HepG2 (cell line): Measurements from ENCODE around the gene NLGN4X. TPM values are rescaled to one million over a fixed set of nuclear protein-coding genes. Genes with fewer than 3 reads are reported as not detected.

ENCODE experiments used
- ATAC-seq: fragments of 200-7000 bp; cut with Tn5 transposase; 3 replicates; pipeline ENCODE4 v1.9.1; 2020; ENCODE audit warnings: mild to moderate bottlenecking, moderate library complexity
- BruUV-seq: library from RNA; stranded (reverse); fragments of 400-500 nt; replicated peaks from 2 replicates; lab custom pipeline; 2021; lab: Mats Ljungman, UMichigan
- CTCF ChIA-PET: fragments of 300-600 bp; formaldehyde crosslinking; extraction: SDS; loops from one replicate; lab custom pipeline; 2021; ENCODE audit warnings: low total read pairs, inconsistent platforms, low intra/inter-chr PET ratio; lab: Yijun Ruan, JAX
- POLR2A ChIA-PET: fragments of 350-600 bp; sonication (Branson Sonifier 250); formaldehyde crosslinking; loops from one replicate; lab custom pipeline; 2020; ENCODE audit warnings: antibody characterized with exemption, inconsistent platforms; lab: Yijun Ruan, JAX
- DNase-seq: peaks from one replicate; pipeline ENCODE4 v3.0.0-alpha.2; 2015; ENCODE audit warnings: low spot score
- FAIRE-seq: peaks from 3 replicates; lab custom pipeline; 2011; peaks lifted over from hg19 to GRCh38; lab: Jason Lieb, UNC
- H2AFZ ChIP-seq: one replicate; pipeline ENCODE4 v1.6.1; 2011; ENCODE audit warnings: low read length, inconsistent platforms
- H3K27ac ChIP-seq: fragments of 300-600 bp; 3 replicates; pipeline ENCODE4 v1.8.0; 2011; ENCODE audit warnings: mixed run types, mild to moderate bottlenecking, mixed read lengths, low read length, inconsistent platforms; ENCODE audit not compliant: insufficient read depth; ENCODE audit errors: extremely low read length
- H3K27me3 ChIP-seq, 2 experiments: fragments of 200-600 bp in 1 of 2; 2 replicates in 1 of 2; 3 replicates in 1 of 2; pipeline versions ENCODE4 v1.6.0 to v1.8.0; 2011; ENCODE audit warnings: low read length in 2 of 2, mild to moderate bottlenecking in 2 of 2, moderate library complexity in 2 of 2, inconsistent platforms in 1 of 2; ENCODE audit not compliant: insufficient read depth in 2 of 2, control insufficient read depth in 1 of 2
- H3K36me3 ChIP-seq, 2 experiments: fragments of 200-600 bp in 1 of 2; replicated peaks in 1 of 2; 2 replicates in 1 of 2; 3 replicates in 1 of 2; pipeline versions ENCODE4 v1.5.1 to v1.8.0; 2011; ENCODE audit warnings: low read length in 2 of 2, inconsistent platforms in 1 of 2; ENCODE audit not compliant: insufficient read depth in 2 of 2, control insufficient read depth in 1 of 2
- H3K4me1 ChIP-seq: 2 replicates; pipeline ENCODE4 v1.5.1; 2012; ENCODE audit warnings: low read length, inconsistent platforms; ENCODE audit not compliant: insufficient read depth
- H3K4me2 ChIP-seq: 2 replicates; pipeline ENCODE4 v1.6.0; 2011; ENCODE audit warnings: low read depth, low read length, inconsistent platforms
- H3K4me3 ChIP-seq, 3 experiments: fragments of 200-600 bp in 1 of 3; sonication (generic), shearing (Covaris generic) in 1 of 3; replicated peaks in 1 of 3; 2 replicates each; pipeline ENCODE4 v1.5.1; 2011 to 2016; ENCODE audit warnings: low read length in 3 of 3, inconsistent platforms in 2 of 3, low read depth in 2 of 3, mild to moderate bottlenecking in 2 of 3, control low read depth in 1 of 3, mixed read lengths in 1 of 3; ENCODE audit not compliant: insufficient read depth in 1 of 3
- H3K79me2 ChIP-seq: one replicate; pipeline ENCODE4 v1.6.1; 2011; ENCODE audit warnings: low read length, inconsistent platforms; ENCODE audit not compliant: insufficient read depth
- H3K9ac ChIP-seq: 2 replicates; pipeline ENCODE4 v1.6.0; 2011; ENCODE audit warnings: mild to moderate bottlenecking, low read depth, low read length, inconsistent platforms; ENCODE audit not compliant: insufficient read depth
- H3K9me3 ChIP-seq: 2 replicates; pipeline ENCODE4 v1.5.1; 2012; ENCODE audit warnings: mild to moderate bottlenecking, low read length
- H4K20me1 ChIP-seq: 2 replicates; pipeline ENCODE4 v1.6.0; 2011; ENCODE audit warnings: inconsistent platforms, mild to moderate bottlenecking, low read length, moderate library complexity; ENCODE audit not compliant: insufficient read depth
- ELF1 ChIP-seq: sonication (generic); formaldehyde crosslinking; IDR thresholded peaks from 2 replicates; pipeline ENCODE4 v1.4.0; 2020; ENCODE audit warnings: missing genetic modification reagents
- ESRRA ChIP-seq: sonication (generic); formaldehyde crosslinking; IDR thresholded peaks from 2 replicates; pipeline ENCODE4 v1.5.1; 2020; ENCODE audit warnings: mild to moderate bottlenecking, low read depth, missing genetic modification reagents
- FOXP1 ChIP-seq, 2 experiments: fragments of 450-650 bp in 1 of 2; IDR thresholded peaks; 2 replicates each; pipeline ENCODE4 v1.6.1; 2017 to 2018; ENCODE audit warnings: antibody characterized with exemption in 1 of 2
- HNRNPLL ChIP-seq: fragments of 200-400 bp; formaldehyde crosslinking; IDR thresholded peaks from 2 replicates; pipeline ENCODE4 v1.6.1; 2017; ENCODE audit warnings: mild to moderate bottlenecking, low read depth, low read length; ENCODE audit not compliant: poor library complexity, severe bottlenecking
- MYNN ChIP-seq: sonication (generic); formaldehyde crosslinking; IDR thresholded peaks from 2 replicates; pipeline ENCODE4 v1.4.0; 2020; ENCODE audit warnings: mild to moderate bottlenecking, low read depth, missing genetic modification reagents
- PCBP1 ChIP-seq: fragments of 200-400 bp; formaldehyde crosslinking; IDR thresholded peaks from 2 replicates; pipeline ENCODE4 v1.6.1; 2017; ENCODE audit warnings: mild to moderate bottlenecking, low read depth, low read length, borderline replicate concordance
- RFX5 ChIP-seq: IDR thresholded peaks from 2 replicates; pipeline ENCODE4 v1.6.1; 2011; ENCODE audit warnings: low read depth, low read length, improper control_type of control experiment
- TIGD3 ChIP-seq: sonication (generic); formaldehyde crosslinking; IDR thresholded peaks from 2 replicates; pipeline ENCODE4 v1.5.1; 2020; ENCODE audit warnings: mild to moderate bottlenecking, missing genetic modification reagents, borderline replicate concordance
- ZBTB46 ChIP-seq: sonication (generic); formaldehyde crosslinking; IDR thresholded peaks from 2 replicates; pipeline ENCODE4 v1.4.0; 2020; ENCODE audit warnings: mild to moderate bottlenecking, missing genetic modification reagents, borderline replicate concordance
- ZFP90 ChIP-seq: sonication (generic); formaldehyde crosslinking; IDR thresholded peaks from 2 replicates; pipeline ENCODE4 v1.8.0; 2022; ENCODE audit warnings: missing genetic modification reagents, mild to moderate bottlenecking, inconsistent platforms, borderline replicate concordance
- ZFYVE20 ChIP-seq: sonication (generic); formaldehyde crosslinking; IDR thresholded peaks from 2 replicates; pipeline ENCODE4 v1.8.0; 2023; ENCODE audit warnings: low read depth, mild to moderate bottlenecking, moderate library complexity, missing genetic modification reagents, borderline replicate concordance
- ZNF160 ChIP-seq: sonication (generic); formaldehyde crosslinking; IDR thresholded peaks from 2 replicates; pipeline ENCODE4 v1.8.0; 2022; ENCODE audit warnings: mild to moderate bottlenecking, inconsistent platforms, missing genetic modification reagents
- ZNF550 ChIP-seq: sonication (generic); formaldehyde crosslinking; IDR thresholded peaks from 2 replicates; pipeline ENCODE4 v1.4.0; 2020; ENCODE audit warnings: mild to moderate bottlenecking, missing genetic modification reagents, borderline replicate concordance
- ZNF75D ChIP-seq: sonication (generic); formaldehyde crosslinking; IDR thresholded peaks from 2 replicates; pipeline ENCODE4 v1.8.1; 2023; ENCODE audit warnings: missing genetic modification reagents, mild to moderate bottlenecking, borderline replicate concordance
- ZNF761 ChIP-seq: sonication (generic); formaldehyde crosslinking; conservative IDR thresholded peaks from 2 replicates; pipeline ENCODE4 v1.4.0; 2020; ENCODE audit warnings: mild to moderate bottlenecking, missing genetic modification reagents
- WGBS: methylation state at CpG from one replicate; pipeline ENCODE4 v1.1.6; 2017; ENCODE audit warnings: low lambda C conversion rate; 5-methylcytosine and 5-hydroxymethylcytosine counted together
- in situ Hi-C: cut with HindIII; loops from 2 replicates; pipeline ENCODE4 v1.10.0; 2017; ENCODE audit warnings: low pct_unique_long_range_greater_than_20kb; ENCODE audit not compliant: extremely low pct_ligation_motif_present
- intact Hi-C: fragments of 100-400 bp; cut with micrococcal nuclease; formaldehyde crosslinking; loops from one replicate; pipeline ENCODE4 v1.10.0; 2022; ENCODE audit not compliant: unreplicated experiment
- polyA plus RNA-seq, 8 experiments: library from polyadenylated mRNA; depleted of rRNA in 3 of 8; stranded (reverse) in 7 of 8; unstranded in 1 of 8; fragments of >200 nt; fragmentation: Illumina TruSeq in 4 of 8; extraction: Trizol in 4 of 8; gene quantifications; 2 replicates each; pipeline versions ENCODE4 v1.2.1 to v1.2.3, GENCODE V29; 2011 to 2016; ENCODE audit warnings: low read depth in 4 of 8, missing spikeins in 1 of 8, mixed read lengths in 1 of 8; ENCODE audit not compliant: insufficient read depth in 1 of 8
- total RNA-seq, 5 experiments: library from RNA; depleted of rRNA; stranded (reverse); fragments of >200 nt; fragmentation: Illumina TruSeq; extraction: Trizol; gene quantifications; 2 replicates each; pipeline ENCODE4 v1.2.3, GENCODE V29; 2016; ENCODE audit warnings: low read depth in 1 of 5
- TF ChIP-seq, protein P1 (sequence below): sonication (generic); formaldehyde crosslinking; IDR thresholded peaks from 2 replicates; pipeline ENCODE4 v1.9.0; 2022; ENCODE audit warnings: missing genetic modification reagents, mild to moderate bottlenecking, borderline replicate concordance
- TF ChIP-seq, protein P2 (sequence below): conservative IDR thresholded peaks from 2 replicates; pipeline ENCODE4 v1.6.1; 2018; ENCODE audit warnings: missing genetic modification reagents

NLGN4X gene
- total and polyA plus RNA-seq, 2 of the 13 experiments (the other 11 are each of a cell fraction or from before 2014, with no cell fraction given), result not detected

- in situ Hi-C loops (loop anchor here (25.0 kb wide), 1 partner anchor 1361 kb away; no protein-coding TSS in a partner anchor), intact Hi-C loops (no loop called here)
- BruUV-seq, result no TSS peak
- Histone ChIP-seq H3K79me2 (no peaks in the 10 kb centered on the region), H2AFZ (no peak overlapping the region), H3K27me3 (no peaks in the 10 kb centered on the region), H3K9ac (no peak overlapping the region), H3K4me2 (no peak overlapping the region), H3K9me3 (no peaks in the 10 kb centered on the region), H3K36me3 (no peaks in the 10 kb centered on the region), H3K4me1 (no peaks in the 10 kb centered on the region), H3K4me3 (no peak overlapping the region)
- WGBS, result 8% methylated on average over 2 of the region's 9 CpGs
- no peak for ATAC-seq
- ChIA-PET POLR2A (no interaction called here), CTCF (no interaction called here)
- no peak for DNase-seq
- no peak for FAIRE-seq
- TF ChIP-seq ZNF75D (CRISPR knock-in tag) (no peak), TIGD3 (CRISPR knock-in tag) (no peak), FOXP1 (IDR thresholded peaks at IDR 0.05) (no peak), FOXP1 (CRISPR knock-in tag; IDR thresholded peaks at IDR 0.05) (no peak), ZBTB46 (CRISPR knock-in tag) (no peak), ZFYVE20 (no peak), ZFP90 (no peak), PCBP1 (no peak), HNRNPLL (no peak), ZNF761 (no peak), RFX5 (no peak), ELF1 (no peak), ZNF550 (CRISPR knock-in tag) (no peak), ESRRA (CRISPR knock-in tag) (no peak), ZNF160 (CRISPR knock-in tag) (no peak), MYNN (CRISPR knock-in tag) (no peak)
- TF ChIP-seq, protein P1, sequence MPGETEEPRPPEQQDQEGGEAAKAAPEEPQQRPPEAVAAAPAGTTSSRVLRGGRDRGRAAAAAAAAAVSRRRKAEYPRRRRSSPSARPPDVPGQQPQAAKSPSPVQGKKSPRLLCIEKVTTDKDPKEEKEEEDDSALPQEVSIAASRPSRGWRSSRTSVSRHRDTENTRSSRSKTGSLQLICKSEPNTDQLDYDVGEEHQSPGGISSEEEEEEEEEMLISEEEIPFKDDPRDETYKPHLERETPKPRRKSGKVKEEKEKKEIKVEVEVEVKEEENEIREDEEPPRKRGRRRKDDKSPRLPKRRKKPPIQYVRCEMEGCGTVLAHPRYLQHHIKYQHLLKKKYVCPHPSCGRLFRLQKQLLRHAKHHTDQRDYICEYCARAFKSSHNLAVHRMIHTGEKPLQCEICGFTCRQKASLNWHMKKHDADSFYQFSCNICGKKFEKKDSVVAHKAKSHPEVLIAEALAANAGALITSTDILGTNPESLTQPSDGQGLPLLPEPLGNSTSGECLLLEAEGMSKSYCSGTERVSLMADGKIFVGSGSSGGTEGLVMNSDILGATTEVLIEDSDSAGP, result no peak
- TF ChIP-seq, protein P2, sequence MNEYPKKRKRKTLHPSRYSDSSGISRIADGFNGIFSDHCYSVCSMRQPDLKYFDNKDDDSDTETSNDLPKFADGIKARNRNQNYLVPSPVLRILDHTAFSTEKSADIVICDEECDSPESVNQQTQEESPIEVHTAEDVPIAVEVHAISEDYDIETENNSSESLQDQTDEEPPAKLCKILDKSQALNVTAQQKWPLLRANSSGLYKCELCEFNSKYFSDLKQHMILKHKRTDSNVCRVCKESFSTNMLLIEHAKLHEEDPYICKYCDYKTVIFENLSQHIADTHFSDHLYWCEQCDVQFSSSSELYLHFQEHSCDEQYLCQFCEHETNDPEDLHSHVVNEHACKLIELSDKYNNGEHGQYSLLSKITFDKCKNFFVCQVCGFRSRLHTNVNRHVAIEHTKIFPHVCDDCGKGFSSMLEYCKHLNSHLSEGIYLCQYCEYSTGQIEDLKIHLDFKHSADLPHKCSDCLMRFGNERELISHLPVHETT (CRISPR knock-in tag), result no peak
- TF ChIP-seq, all 625 proteins: peak for 0
- Histone ChIP-seq H3K27ac (no peak overlapping the region), H4K20me1 (no peaks in the 10 kb centered on the region)
Measured at GRCh38 chrX:5898463-5898862, 330.2 kb downstream of the NLGN4X start.
